Psoas muscle (tissue), 8 donors: ENCODE measurements around the gene TRIM46. TPM values are rescaled to one million over a fixed set of nuclear protein-coding genes. Genes with fewer than 3 reads are reported as not detected.

Experiments used
- ATAC-seq, 4 donors: fragments of 200-7000 bp; cut with Tn5 transposase; one replicate each; pipeline ENCODE4 v1.9.1; 2020; ENCODE audit warnings: moderate library complexity in 3 of 4, mild to moderate bottlenecking in 2 of 4
- DNase-seq, 2 donors: peaks; one replicate each; pipeline ENCODE4 v3.0.0-alpha.2; 2020
- H3K27ac ChIP-seq: fragments of 200-600 bp; one replicate; pipeline ENCODE4 v1.8.0; 2022
- H3K27me3 ChIP-seq, 3 donors: fragments of 200-600 bp in 1 of 3; one replicate each; pipeline versions ENCODE4 v1.6.1 to v1.8.0; 2013 to 2022; ENCODE audit warnings: low read length in 2 of 3, mild to moderate bottlenecking in 2 of 3, moderate library complexity in 1 of 3; ENCODE audit not compliant: insufficient read depth in 3 of 3
- H3K36me3 ChIP-seq, 2 donors: fragments of 200-600 bp in 1 of 2; one replicate each; pipeline versions ENCODE4 v1.6.1 to v1.8.0; 2013 to 2022; ENCODE audit warnings: low read depth in 1 of 2, mild to moderate bottlenecking in 1 of 2, moderate library complexity in 1 of 2; ENCODE audit not compliant: insufficient read depth in 1 of 2
- H3K4me1 ChIP-seq: fragments of 200-600 bp; one replicate; pipeline ENCODE4 v1.8.0; 2022
- H3K4me3 ChIP-seq: fragments of 200-600 bp; one replicate; pipeline ENCODE4 v1.8.0; 2022; ENCODE audit warnings: mild to moderate bottlenecking
- H3K9me3 ChIP-seq: fragments of 200-600 bp; one replicate; pipeline ENCODE4 v1.8.0; 2022
- WGBS, 3 donors: extraction: QIAGEN DNeasy Blood & Tissue Kit; methylation state at CpG; one replicate each; pipeline versions ENCODE4 v1.1.6 to v1.1.7; 2013; 5-methylcytosine and 5-hydroxymethylcytosine counted together
- intact Hi-C, 2 donors: fragments of 100-400 bp; cut with DNase I; formaldehyde crosslinking; loops; one replicate each; pipeline versions ENCODE4 v1.11.0 to v1.14.2; 2022
- polyA plus RNA-seq, 3 donors: library from polyadenylated mRNA; stranded (reverse); fragments of 200-250 nt; gene quantifications; one replicate each; pipeline ENCODE4 v1.2.3, GENCODE V29; 2013
- total RNA-seq, 4 donors: library from RNA; stranded (reverse); fragmentation: NEBNext Ultra II Directional in 2 of 4; extraction: Animal tissue kit (Norgen Biotek cat#: 25700) in 2 of 4; gene quantifications; one replicate each; pipeline versions ENCODE4 v1.2.1 to v1.2.4, GENCODE V29; 2021 to 2023
- TF ChIP-seq, protein P1 (sequence below): fragments of 200-600 bp; IDR thresholded peaks from one replicate; pipeline ENCODE4 v1.8.0; 2022; ENCODE audit warnings: antibody characterized with exemption
- donor health status: healthy with polysubstance abuse.
- donor health status: DM: no; HTN: no; CAD: no; lungs with moderate emphysema.
- donor health status: Bipolar disorder and iron deficiency.
- donor health status: healthy.
- donor health status: DM: yes; HTN: yes; CAD: no.
- donor health status: DM: no; HTN: no; CAD: no.
- donor health status: DM: no; HTN: no; CAD: no.
- donor health status: DM: yes; HTN: yes; CAD: no.

Gene TRIM46
- total and polyA plus RNA-seq, 7 donors, result 0.03 to 0.16 (median 0.09) TPM; not detected in 3

DNA sequence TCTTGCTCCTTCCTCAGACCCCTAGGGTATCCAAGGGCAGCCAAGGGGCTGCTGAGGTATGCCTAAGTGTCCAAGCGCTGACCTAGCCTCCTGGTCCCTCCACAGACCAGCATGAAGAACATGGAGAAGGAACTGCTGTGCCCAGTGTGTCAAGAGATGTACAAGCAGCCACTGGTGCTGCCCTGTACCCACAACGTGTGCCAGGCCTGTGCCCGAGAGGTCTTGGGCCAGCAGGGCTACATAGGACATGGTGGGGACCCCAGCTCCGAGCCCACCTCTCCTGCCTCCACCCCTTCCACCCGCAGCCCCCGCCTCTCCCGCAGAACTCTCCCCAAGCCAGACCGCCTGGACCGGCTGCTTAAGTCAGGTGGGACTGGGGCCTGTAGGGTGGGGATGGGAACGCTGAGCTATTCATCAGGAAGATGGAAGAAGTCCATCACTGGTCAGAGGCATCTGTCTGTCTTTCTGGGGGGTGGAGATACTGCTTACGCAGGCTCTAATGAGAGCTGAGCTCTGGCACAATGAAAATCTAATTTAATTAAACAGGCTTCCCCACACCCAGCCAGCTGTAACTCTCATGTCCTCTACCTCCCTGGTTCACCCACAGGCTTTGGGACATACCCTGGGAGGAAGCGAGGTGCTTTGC, 1.8 kb downstream of the TRIM46 start:
- TF ChIP-seq, protein P1, sequence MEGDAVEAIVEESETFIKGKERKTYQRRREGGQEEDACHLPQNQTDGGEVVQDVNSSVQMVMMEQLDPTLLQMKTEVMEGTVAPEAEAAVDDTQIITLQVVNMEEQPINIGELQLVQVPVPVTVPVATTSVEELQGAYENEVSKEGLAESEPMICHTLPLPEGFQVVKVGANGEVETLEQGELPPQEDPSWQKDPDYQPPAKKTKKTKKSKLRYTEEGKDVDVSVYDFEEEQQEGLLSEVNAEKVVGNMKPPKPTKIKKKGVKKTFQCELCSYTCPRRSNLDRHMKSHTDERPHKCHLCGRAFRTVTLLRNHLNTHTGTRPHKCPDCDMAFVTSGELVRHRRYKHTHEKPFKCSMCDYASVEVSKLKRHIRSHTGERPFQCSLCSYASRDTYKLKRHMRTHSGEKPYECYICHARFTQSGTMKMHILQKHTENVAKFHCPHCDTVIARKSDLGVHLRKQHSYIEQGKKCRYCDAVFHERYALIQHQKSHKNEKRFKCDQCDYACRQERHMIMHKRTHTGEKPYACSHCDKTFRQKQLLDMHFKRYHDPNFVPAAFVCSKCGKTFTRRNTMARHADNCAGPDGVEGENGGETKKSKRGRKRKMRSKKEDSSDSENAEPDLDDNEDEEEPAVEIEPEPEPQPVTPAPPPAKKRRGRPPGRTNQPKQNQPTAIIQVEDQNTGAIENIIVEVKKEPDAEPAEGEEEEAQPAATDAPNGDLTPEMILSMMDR, result no peak
- peaks cover 6% of the 10 kb centered on the region for H3K4me1 ChIP-seq
- H3K27me3 ChIP-seq, result peaks cover 0 to 13% (median 10%) of the 10 kb centered on the region in 3 donors
- no peaks in the 10 kb centered on the region for H3K9me3 ChIP-seq
- H3K27ac ChIP-seq, result no peak overlapping the region
- DNase-seq (no peak), ATAC-seq (no peak)
- intact Hi-C loops, result loop anchor here (5.0 kb wide), 1 partner anchor 52 kb away; no protein-coding TSS in a partner anchor
- H3K4me3 ChIP-seq, result no peak overlapping the region
- WGBS, 3 donors, result 85 to 87% (median 85%) methylated on average over 12 of the region's 12 CpGs
- H3K36me3 ChIP-seq, result peaks cover 0 to 11% of the 10 kb centered on the region in 2 donors

DNA sequence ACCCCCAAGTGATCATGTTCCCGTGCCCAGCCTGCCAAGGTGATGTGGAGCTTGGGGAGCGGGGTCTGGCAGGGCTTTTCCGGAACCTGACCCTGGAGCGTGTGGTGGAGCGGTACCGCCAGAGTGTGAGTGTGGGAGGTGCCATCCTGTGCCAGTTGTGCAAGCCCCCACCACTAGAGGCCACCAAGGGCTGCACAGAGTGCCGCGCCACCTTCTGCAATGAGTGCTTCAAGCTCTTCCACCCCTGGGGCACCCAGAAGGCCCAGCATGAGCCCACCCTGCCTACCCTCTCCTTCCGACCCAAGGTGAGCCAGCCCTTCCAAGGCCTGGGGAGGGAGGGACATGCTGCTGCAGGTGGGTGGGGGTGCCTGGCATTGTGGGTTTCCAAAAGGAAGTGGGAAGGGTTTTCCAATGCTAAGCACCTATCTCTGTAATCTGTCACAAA, 2.3 kb downstream of the TRIM46 start:
- H3K4me3 ChIP-seq, result no peak overlapping the region
- no peak overlapping the region for H3K27ac ChIP-seq
- peaks cover 0 to 13% (median 10%) of the 10 kb centered on the region in 3 donors for H3K27me3 ChIP-seq
- no peak for ATAC-seq
- peaks cover 6% of the 10 kb centered on the region for H3K4me1 ChIP-seq
- WGBS, 3 donors, result 83 to 90% (median 86%) methylated on average over 9 of the region's 9 CpGs
- TF ChIP-seq, protein P1, result no peak
- no peaks in the 10 kb centered on the region for H3K9me3 ChIP-seq
- no peak for DNase-seq
- peaks cover 0 to 5% of the 10 kb centered on the region in 2 donors for H3K36me3 ChIP-seq
- intact Hi-C loops, result loop anchor here (5.0 kb wide), 1 partner anchor 51 kb away; no protein-coding TSS in a partner anchor

DNA sequence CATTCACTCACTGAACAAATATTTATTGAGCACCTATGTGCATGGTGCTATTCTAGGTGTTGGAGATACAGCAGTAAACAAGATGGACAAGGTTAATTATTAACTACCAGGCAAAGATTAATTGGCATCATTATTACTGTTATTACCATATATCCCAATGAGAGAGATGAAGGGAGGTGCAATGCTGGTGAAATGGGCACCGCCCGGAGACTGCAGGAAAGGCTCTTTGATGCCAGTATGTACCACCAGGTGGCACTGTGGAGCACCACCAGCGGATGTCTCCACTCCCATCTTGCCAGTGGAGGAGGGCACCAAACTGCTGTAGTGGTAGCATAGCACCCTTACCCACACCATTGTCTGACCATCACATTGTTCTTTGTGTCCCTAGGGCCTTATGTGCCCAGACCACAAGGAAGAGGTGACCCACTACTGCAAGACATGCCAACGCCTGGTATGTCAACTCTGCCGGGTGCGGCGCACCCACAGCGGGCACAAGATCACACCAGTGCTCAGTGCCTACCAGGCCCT, 3.0 kb downstream of the TRIM46 start:
- 60 to 63% (median 61%) methylated on average over 8 of the region's 8 CpGs for WGBS, 3 donors

DNA sequence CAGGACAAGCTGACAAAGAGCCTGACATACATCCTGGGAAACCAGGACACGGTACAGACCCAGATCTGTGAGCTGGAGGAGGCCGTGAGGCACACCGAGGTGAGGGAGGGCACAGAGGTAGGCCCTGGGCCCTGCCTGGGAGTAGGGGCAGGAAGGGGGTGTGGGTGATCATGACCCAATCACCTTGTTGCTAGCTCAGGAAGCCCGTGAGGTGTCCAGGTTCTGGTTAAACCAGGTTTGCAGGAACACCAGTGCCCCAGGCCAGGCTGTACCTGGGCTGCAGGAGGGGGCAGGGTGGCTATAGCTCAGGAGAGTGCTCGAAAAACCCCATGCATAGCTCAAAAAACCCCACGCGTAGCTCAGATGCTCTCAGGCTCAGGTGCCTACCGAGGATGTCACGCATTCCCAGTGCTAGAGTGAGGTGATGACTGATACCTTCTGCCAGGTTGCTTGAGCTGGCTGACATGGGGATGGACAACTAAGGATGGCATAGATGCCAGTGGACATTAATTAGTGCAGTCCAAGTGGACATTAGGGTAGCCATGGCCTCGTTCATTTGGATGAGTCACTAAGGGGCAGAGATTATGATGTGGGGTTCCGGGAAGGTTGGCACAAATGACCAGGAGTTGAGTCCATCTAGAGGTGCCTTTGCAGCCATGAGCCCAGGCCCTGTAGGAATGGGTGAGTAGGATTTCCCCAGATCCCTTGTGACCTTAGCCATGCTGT, 3.7 kb downstream of the TRIM46 start:
- no peaks in the 10 kb centered on the region for H3K9me3 ChIP-seq
- intact Hi-C loops, result loop anchor here (5.0 kb wide), 1 partner anchor 50 kb away; no protein-coding TSS in a partner anchor
- no peak for ATAC-seq
- H3K27ac ChIP-seq, result no peak overlapping the region
- H3K4me3 ChIP-seq, result no peak overlapping the region
- H3K27me3 ChIP-seq, result peaks cover 0 to 13% (median 10%) of the 10 kb centered on the region in 3 donors
- no peaks in the 10 kb centered on the region for H3K36me3 ChIP-seq
- H3K4me1 ChIP-seq, result peaks cover under 1% of the 10 kb centered on the region
- TF ChIP-seq, protein P1, result no peak
- DNase-seq, result no peak
- WGBS, 3 donors, result 76 to 84% (median 82%) methylated on average over 11 of the region's 11 CpGs

More for the DNA sequence above, 3.0 kb downstream of the TRIM46 start:
- Histone ChIP-seq H3K4me3 (no peak overlapping the region), H3K9me3 (no peaks in the 10 kb centered on the region), H3K4me1 (peaks cover 6% of the 10 kb centered on the region), H3K36me3 (no peaks in the 10 kb centered on the region), H3K27me3 (peaks cover 0 to 13% (median 10%) of the 10 kb centered on the region in 3 donors), H3K27ac (no peak overlapping the region)
- intact Hi-C loops, result loop anchor here (5.0 kb wide), 1 partner anchor 51 kb away; no protein-coding TSS in a partner anchor
- TF ChIP-seq, protein P1, result peak; percentile 91
- DNase-seq (peak; percentile 81 to 90), ATAC-seq (peak; percentile 58 to 73 (median 67))
